Neural progenitor cell (in vitro differentiated cells): Measurements from ENCODE around the gene PRRG2. TPM values are rescaled to one million over a fixed set of nuclear protein-coding genes. Genes with fewer than 3 reads are reported as not detected.

ENCODE experiments used
- DNase-seq: peaks from one replicate; pipeline ENCODE4 v3.0.0-alpha.2; 2016; ENCODE audit warnings: low spot score
- H2AFZ ChIP-seq: fragments of 200-600 bp; sonication (generic); replicated peaks from 2 replicates; pipeline ENCODE4 v1.6.1; 2016; ENCODE audit warnings: antibody characterized with exemption
- H3F3A ChIP-seq: fragments of 200-600 bp; sonication (generic); 2 replicates; pipeline ENCODE4 v1.6.1; 2016; ENCODE audit warnings: antibody characterized with exemption, low read depth
- H3K27ac ChIP-seq: fragments of 200-600 bp; sonication (generic); 2 replicates; pipeline ENCODE4 v1.5.1; 2016; ENCODE audit warnings: mild to moderate bottlenecking
- H3K27me3 ChIP-seq: fragments of 200-600 bp; sonication (generic); 2 replicates; pipeline ENCODE4 v1.6.1; 2016; ENCODE audit warnings: mild to moderate bottlenecking, moderate library complexity
- H3K36me3 ChIP-seq: fragments of 200-600 bp; sonication (generic); 2 replicates; pipeline ENCODE4 v1.5.1; 2016
- H3K4me1 ChIP-seq: fragments of 200-600 bp; sonication (generic); 2 replicates; pipeline ENCODE4 v1.6.1; 2016; ENCODE audit warnings: mixed run types
- H3K4me2 ChIP-seq: fragments of 200-600 bp; sonication (generic); 2 replicates; pipeline ENCODE4 v1.6.1; 2016
- H3K4me3 ChIP-seq: fragments of 200-600 bp; sonication (generic); 2 replicates; pipeline ENCODE4 v1.5.1; 2016
- H3K79me2 ChIP-seq: fragments of 200-600 bp; sonication (generic); 2 replicates; pipeline ENCODE4 v1.6.1; 2016; ENCODE audit warnings: low read depth
- H3K9ac ChIP-seq: fragments of 200-600 bp; sonication (generic); 2 replicates; pipeline ENCODE4 v1.6.1; 2016
- H3K9me3 ChIP-seq: fragments of 200-600 bp; sonication (generic); 2 replicates; pipeline ENCODE4 v1.5.1; 2016; ENCODE audit warnings: low read depth
- H4K20me1 ChIP-seq: fragments of 200-600 bp; sonication (generic); 2 replicates; pipeline ENCODE4 v1.6.1; 2016; ENCODE audit warnings: low read depth
- H3K27ac Mint-ChIP-seq: 3 replicates; pipeline ENCODE4 v1.8.0; 2021; ENCODE audit warnings: mixed read lengths
- H3K27me3 Mint-ChIP-seq: 2 replicates; pipeline ENCODE4 v1.8.0; 2022; ENCODE audit warnings: low read depth, mild to moderate bottlenecking, inconsistent platforms, moderate library complexity, mixed read lengths; ENCODE audit not compliant: insufficient read depth
- H3K36me3 Mint-ChIP-seq: 3 replicates; pipeline ENCODE4 v1.8.0; 2021; ENCODE audit warnings: mixed read lengths
- H3K4me1 Mint-ChIP-seq: 3 replicates; pipeline ENCODE4 v1.8.0; 2021; ENCODE audit warnings: mixed read lengths
- H3K4me3 Mint-ChIP-seq: 3 replicates; pipeline ENCODE4 v1.8.0; 2021; ENCODE audit warnings: mild to moderate bottlenecking, moderate library complexity, mixed read lengths
- H3K9me3 Mint-ChIP-seq: 3 replicates; pipeline ENCODE4 v1.8.0; 2020; ENCODE audit warnings: mixed read lengths
- EZH2 ChIP-seq: fragments of 200-600 bp; sonication (generic); IDR thresholded peaks from 2 replicates; pipeline ENCODE4 v1.6.1; 2017; ENCODE audit warnings: antibody characterized with exemption, mild to moderate bottlenecking, moderate library complexity
- EZH2phosphoT487 ChIP-seq: fragments of 200-600 bp; sonication (generic); IDR thresholded peaks from 2 replicates; pipeline ENCODE4 v1.6.1; 2017; ENCODE audit warnings: antibody characterized with exemption
- total RNA-seq: library from RNA; depleted of rRNA; stranded (reverse); fragments of >200 nt; gene quantifications from 2 replicates; pipeline ENCODE4 v1.2.3, GENCODE V29; 2015; ENCODE audit warnings: low replicate concordance
- TF ChIP-seq, protein P1 (sequence below): fragments of 200-600 bp; sonication (generic); IDR thresholded peaks from 2 replicates; pipeline ENCODE4 v1.5.1; 2017; ENCODE audit warnings: antibody characterized with exemption, mild to moderate bottlenecking

Gene PRRG2
- total RNA-seq, 1 donor from 2014 or later, result 0.09 TPM

DNA sequence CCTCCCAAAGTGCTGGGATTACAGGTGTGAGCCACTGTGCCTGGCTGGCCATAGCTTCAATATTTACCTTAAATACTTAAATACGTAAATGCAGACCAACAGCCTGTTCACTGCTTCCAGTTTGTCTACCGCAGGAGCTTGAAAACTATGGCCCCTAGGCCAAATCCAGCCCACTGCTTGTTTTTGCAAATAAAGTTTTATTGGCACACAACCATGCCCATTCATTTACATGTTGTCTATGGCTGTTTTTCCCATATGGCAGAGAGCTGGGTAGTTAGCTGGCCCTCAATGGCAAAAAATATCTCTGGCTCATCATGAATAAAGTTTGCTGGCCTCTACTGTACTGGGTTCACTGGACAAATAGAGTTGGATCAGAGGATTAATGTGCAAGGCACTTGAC, 21.7 kb downstream of the PRRG2 start:
- no peak overlapping the region for H3K27ac Mint-ChIP-seq
- no peaks in the 10 kb centered on the region for H3K4me1 ChIP-seq
- H3K4me1 Mint-ChIP-seq, result no peaks in the 10 kb centered on the region
- H2AFZ ChIP-seq, result no peak overlapping the region
- DNase-seq, result no peak
- H3K4me3 Mint-ChIP-seq, result peak overlapping the region; percentile 68
- H3K9me3 ChIP-seq, result no peaks in the 10 kb centered on the region
- H3K79me2 ChIP-seq, result peaks cover 97% of the 10 kb centered on the region
- no peak overlapping the region for H3K4me3 ChIP-seq
- H3K4me2 ChIP-seq, result no peak overlapping the region
- peaks cover 30% of the 10 kb centered on the region for H3K36me3 Mint-ChIP-seq
- H3K27me3 ChIP-seq, result no peaks in the 10 kb centered on the region
- H4K20me1 ChIP-seq, result peaks cover 94% of the 10 kb centered on the region
- H3K27me3 Mint-ChIP-seq, result peaks cover 12% of the 10 kb centered on the region
- no peak for TF ChIP-seq EZH2phosphoT487
- TF ChIP-seq, protein P1, sequence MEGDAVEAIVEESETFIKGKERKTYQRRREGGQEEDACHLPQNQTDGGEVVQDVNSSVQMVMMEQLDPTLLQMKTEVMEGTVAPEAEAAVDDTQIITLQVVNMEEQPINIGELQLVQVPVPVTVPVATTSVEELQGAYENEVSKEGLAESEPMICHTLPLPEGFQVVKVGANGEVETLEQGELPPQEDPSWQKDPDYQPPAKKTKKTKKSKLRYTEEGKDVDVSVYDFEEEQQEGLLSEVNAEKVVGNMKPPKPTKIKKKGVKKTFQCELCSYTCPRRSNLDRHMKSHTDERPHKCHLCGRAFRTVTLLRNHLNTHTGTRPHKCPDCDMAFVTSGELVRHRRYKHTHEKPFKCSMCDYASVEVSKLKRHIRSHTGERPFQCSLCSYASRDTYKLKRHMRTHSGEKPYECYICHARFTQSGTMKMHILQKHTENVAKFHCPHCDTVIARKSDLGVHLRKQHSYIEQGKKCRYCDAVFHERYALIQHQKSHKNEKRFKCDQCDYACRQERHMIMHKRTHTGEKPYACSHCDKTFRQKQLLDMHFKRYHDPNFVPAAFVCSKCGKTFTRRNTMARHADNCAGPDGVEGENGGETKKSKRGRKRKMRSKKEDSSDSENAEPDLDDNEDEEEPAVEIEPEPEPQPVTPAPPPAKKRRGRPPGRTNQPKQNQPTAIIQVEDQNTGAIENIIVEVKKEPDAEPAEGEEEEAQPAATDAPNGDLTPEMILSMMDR, result no peak
- TF ChIP-seq EZH2, result no peak
- no peaks in the 10 kb centered on the region for H3F3A ChIP-seq
- no peak overlapping the region for H3K27ac ChIP-seq
- H3K9me3 Mint-ChIP-seq, result no peaks in the 10 kb centered on the region
- H3K9ac ChIP-seq, result no peak overlapping the region
- H3K36me3 ChIP-seq, result no peaks in the 10 kb centered on the region

DNA sequence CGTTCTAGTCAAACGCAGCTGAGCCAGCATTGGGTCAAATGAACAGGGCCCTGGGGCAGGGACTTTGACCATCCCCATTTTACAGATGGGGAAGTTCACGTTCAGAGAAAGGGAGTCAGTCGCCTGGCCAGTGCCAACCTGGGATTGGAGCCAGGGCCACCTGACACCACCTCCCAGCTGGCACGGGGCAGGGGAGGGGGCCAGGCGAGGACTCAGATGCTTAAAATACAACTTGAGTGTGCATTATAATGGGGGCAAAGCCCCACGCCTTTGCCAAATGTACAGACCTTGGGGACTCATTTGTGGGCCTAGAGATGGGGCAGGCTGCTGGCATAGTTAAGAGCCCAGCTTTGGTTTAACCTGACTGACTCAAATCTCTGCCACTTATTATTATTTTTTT, 24.5 kb downstream of the PRRG2 start:
- Histone ChIP-seq H3K9me3 (no peaks in the 10 kb centered on the region), H3K79me2 (peaks cover 98% of the 10 kb centered on the region), H3K27me3 (no peaks in the 10 kb centered on the region), H3K4me3 (no peak overlapping the region), H3K27ac (no peak overlapping the region), H3K4me2 (no peak overlapping the region), H3K36me3 (no peaks in the 10 kb centered on the region), H2AFZ (no peak overlapping the region), H3K4me1 (no peaks in the 10 kb centered on the region), H3K9ac (no peak overlapping the region), H4K20me1 (peaks cover 89% of the 10 kb centered on the region), H3F3A (no peaks in the 10 kb centered on the region)
- Mint-ChIP-seq H3K4me1 (no peaks in the 10 kb centered on the region), H3K4me3 (no peak overlapping the region), H3K9me3 (no peaks in the 10 kb centered on the region), H3K36me3 (peaks cover 24% of the 10 kb centered on the region), H3K27me3 (peaks cover 8% of the 10 kb centered on the region), H3K27ac (no peak overlapping the region)
- TF ChIP-seq EZH2phosphoT487 (no peak), EZH2 (no peak)
- TF ChIP-seq, protein P1, result no peak
- no peak for DNase-seq

DNA sequence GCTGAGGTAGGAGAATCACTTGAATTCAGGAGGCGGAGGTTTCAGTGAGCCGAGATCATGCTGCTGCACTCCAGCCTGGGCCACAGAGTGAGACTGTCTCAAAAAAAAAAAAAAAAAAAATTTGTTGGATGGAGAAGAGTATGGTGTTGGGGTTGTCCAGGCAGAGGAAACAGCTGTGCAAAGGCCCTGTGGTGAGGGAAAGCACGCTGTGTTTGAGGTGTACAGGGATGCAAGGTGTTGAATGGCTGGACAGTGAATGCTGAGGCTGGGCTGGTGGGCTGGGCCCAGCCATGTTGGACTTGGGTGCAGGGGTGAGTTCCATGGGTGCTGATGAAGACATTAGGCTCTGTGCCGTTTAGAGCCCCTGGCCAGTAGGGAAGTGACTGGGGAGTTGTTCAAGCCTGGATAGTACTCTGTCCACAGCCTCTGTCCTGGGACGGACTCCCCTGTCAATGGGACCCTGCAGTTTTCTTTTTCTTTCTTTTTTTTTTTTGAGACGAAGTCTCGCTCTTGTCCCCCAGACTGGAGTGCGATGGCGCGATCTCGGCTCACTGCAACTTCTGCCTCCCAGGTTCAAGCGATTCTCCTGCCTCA, 28.5 kb downstream of the PRRG2 start:
- Histone ChIP-seq H2AFZ (no peak overlapping the region), H3K36me3 (no peaks in the 10 kb centered on the region), H3F3A (no peaks in the 10 kb centered on the region), H3K9me3 (no peaks in the 10 kb centered on the region), H3K79me2 (peaks cover 95% of the 10 kb centered on the region), H3K27ac (no peak overlapping the region), H4K20me1 (peaks cover 87% of the 10 kb centered on the region), H3K4me2 (no peak overlapping the region), H3K27me3 (no peaks in the 10 kb centered on the region), H3K4me3 (no peak overlapping the region), H3K4me1 (no peaks in the 10 kb centered on the region), H3K9ac (no peak overlapping the region)
- Mint-ChIP-seq H3K27me3 (peaks cover 6% of the 10 kb centered on the region), H3K27ac (no peak overlapping the region), H3K4me1 (no peaks in the 10 kb centered on the region), H3K4me3 (no peak overlapping the region), H3K36me3 (peaks cover 17% of the 10 kb centered on the region), H3K9me3 (no peaks in the 10 kb centered on the region)
- DNase-seq, result no peak
- TF ChIP-seq, protein P1, result no peak
- no peak for TF ChIP-seq EZH2phosphoT487
- no peak for TF ChIP-seq EZH2
